Forelimb muscle (tissue), 1 donor: ENCODE measurements around the gene ATP11A. TPM values are rescaled to one million over a fixed set of nuclear protein-coding genes. Genes with fewer than 3 reads are reported as not detected.
"Not testable (repeated sequence)": the region's sequence is repeated elsewhere in the genome, so short reads cannot be mapped to it uniquely, and the experiment has no call there.

Experiments used
- DNase-seq: peaks from one replicate; pipeline ENCODE4 v3.0.0-alpha.2; 2013; ENCODE audit warnings: low read depth
- polyA plus RNA-seq: library from polyadenylated mRNA; unstranded; fragments of 120-200 nt; gene quantifications from one replicate; pipeline ENCODE4 v1.2.1, GENCODE V29; 2013; ENCODE audit not compliant: insufficient read length

The ATP11A gene
- polyA plus RNA-seq, 1 donor, result 22.0 TPM

DNA sequence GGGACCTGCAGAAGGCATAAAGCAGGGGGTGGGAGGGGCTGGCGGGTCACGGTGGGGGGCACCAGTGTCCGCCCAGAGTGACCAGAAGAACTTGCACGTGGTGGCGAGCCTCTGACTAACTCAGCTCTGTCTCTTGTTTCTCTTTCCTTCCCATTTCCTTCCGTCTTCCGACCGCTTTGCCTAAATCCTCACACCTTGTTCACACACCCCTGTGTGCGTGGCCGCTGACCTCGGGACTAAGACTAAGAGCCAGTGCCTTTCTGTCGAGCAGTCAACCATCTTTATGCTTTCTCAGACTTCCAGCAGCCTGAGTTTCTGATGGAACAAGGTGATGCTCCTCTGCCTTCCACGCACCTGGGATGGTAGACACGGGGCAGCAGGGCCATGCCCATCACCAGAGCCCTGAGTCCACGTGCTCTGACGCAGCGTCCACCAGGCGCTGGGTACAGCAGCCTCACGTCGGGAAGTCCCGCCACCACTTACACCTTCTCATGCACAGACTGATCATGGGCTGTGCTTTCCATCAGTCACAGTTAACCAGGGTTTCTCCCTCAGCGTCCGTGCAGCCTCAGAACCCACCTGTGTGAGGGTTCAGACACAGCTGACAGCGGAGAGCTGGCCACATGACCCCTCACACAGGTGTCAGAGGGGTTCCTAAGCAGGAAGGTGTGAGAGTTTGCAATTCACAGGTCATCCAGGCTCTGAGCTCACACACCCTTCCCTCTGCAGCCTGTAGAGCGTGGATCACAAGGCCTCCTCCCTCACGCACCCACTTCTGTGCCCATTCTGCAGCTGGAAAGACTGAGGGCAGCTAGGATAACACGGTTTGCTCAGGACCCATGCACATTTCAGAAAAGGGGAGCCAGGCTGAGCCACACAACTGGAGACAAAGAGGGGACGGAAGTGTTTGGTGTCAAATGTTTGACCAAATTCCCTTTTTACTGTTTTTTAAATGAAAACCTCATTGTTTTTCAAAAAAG, 188.4 kb downstream of the ATP11A start:
- no peak for DNase-seq

DNA sequence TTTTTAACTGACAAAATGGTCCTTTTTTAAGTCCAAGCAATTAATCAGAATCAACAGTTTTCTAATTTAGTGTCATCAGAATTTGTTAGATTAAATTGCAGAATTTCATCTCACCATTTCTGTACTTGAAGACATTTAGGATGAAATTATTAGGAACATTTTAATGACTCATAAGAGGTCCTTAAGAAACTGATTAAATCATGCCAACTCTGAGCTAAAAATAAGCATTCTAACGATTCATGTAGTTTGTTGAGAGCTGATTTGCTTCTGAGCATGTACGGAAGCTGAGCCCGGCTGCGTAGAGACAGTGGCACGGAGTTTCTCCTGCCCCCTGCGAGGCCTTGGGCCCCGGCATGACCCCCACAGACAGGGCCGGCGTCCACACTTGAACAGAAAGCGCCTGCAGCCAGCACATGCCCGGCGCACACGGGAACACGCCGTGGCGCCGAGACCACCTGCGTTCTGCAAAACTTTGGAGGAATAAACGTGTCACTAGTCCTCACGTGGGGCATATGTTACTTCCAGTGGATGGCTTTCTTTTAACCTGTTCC, 189.5 kb downstream of the ATP11A start:
- DNase-seq, result no peak

DNA sequence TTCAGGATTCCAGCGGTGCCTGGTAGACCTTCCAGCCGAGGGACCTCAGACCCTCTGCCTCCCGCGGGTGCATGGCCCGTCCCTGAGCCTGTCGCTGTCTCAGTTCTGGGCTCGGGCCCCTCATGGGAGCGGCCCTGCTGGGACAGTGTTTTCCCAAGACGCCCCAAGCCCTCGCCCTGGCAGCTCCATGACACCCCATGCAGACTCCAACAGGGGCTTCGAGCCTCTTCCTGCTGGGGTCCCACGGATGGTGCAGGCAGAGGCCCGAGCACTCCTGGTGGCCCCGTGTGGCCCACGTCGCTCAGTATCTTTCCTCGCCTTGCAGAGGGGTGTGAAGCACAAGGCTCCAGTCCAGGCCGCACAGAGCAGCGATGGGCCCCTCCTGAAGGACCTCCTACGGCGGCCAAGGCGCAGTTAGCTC, 190.4 kb downstream of the ATP11A start:
- DNase-seq, result no peak

DNA sequence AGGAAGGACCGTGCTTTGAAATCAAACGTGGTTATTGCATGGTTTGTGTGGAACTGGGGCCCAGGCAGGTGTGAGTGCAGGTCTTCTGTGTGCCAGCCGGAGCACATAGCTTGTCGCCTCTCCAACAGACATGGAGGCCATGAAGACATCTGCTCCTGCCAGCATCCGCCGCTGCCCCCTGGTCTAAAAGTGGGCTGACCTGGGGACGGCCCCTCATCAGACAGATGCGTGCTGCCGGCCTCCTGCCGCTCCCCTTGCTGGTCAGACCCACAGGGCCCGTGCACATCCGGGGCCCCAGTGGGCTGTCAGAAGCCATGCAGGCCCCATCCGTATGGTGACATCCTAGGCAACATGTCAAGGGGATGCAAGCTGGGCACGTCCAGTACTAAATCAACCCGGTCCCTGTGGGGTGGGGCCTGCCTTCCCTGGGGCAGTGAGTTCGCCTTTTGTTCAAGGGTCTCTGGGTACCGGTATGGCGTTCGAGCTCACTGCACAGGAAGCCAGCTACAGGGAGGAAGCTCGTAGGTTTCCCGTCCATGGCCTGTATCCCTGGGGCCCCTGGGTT, 191.2 kb downstream of the ATP11A start:
- DNase-seq, result no peak

DNA sequence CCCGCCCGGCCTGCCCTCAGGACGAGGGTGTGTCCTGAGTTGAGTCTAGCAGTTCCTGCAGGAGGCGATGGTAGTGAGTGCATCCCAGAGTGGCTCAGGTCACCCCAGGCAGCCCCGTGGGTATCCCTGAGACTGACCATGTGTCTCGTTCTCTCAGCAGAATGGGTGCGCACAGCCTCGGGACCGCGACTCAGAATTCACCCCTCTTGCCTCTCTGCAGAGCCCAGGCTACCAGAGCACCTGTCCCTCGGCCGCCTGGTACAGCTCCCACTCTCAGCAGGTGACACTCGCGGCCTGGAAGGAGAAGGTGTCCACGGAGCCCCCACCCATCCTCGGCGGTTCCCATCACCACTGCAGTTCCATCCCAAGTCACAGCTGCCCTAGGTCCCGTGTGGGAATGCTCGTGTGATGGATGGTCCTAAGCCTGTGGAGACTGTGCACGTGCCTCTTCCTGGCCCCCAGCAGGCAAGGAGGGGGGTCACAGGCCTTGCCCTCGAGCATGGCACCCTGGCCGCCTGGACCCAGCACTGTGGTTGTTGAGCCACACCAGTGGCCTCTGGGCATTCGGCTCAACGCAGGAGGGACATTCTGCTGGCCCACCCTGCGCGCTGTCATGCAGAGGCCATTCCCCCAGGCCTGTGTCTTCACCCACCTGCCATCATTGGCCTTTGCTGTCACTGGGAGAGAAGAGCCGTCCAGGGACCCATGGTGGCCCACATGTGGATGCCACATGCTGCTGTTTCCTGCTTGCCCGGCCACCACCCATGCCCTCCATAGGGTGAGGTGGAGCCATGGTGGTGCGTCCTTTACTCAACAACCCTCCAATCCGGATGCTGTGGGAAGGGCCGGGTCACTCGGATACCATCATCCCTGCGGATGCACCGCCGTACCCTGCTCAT, 192.1 kb downstream of the ATP11A start:
- DNase-seq, result no peak

DNA sequence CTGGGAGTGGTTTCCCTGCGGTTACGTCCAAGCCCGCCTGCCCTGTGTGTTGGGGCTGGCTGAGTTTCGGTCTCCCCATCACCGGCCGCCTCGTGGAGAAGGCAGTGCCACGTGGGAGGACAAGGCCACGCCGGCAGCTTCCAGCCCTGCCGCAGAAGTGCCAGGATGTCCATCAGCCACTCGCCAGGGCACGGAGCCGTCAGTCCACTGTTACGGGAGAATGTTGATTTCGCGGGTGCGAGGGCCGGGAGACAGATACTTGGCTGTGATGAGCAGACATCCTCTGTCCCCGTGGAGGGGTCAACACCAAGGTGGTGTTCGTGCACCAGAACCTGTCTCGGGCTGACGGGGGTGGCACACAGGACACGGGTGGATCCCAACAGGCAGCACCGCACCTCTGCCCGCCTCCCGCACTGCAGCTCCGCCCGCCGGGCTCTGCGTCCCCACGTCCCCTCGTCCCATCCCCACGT, 192.8 kb downstream of the ATP11A start:
- no peak for DNase-seq

DNA sequence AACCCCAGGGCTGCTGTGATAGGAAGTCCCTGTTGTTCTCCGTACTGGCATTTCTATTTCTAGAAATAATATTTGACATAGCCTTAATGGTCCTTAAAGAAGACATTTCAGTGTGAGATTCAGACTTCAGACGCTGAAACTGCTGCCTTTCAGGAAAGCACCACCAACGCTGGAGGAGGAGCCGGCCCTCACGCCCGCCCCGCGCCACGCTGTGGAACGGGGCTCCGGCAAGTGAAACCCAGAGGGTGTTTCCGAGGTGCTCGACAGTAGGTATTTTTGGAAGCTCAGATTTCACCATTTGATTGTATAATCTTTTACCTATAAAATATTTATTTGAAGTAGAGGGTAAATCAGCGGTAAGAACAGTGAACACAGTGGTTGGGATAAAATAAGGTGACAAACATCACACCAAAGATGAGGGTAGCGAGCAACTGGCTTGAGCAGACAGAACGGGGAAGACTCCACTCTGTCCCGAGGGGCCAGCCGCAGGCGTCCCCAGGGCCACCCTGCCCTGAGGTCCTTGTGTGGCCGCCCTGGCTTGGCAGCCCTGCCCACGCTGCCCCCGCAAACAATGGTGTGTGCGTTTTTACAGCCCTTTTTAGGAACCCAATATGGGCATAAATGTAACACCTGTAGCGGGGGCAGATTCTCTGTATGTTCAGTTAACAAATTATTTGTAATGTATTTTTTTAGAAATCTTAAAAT, 193.6 kb downstream of the ATP11A start:
- DNase-seq, result no peak

DNA sequence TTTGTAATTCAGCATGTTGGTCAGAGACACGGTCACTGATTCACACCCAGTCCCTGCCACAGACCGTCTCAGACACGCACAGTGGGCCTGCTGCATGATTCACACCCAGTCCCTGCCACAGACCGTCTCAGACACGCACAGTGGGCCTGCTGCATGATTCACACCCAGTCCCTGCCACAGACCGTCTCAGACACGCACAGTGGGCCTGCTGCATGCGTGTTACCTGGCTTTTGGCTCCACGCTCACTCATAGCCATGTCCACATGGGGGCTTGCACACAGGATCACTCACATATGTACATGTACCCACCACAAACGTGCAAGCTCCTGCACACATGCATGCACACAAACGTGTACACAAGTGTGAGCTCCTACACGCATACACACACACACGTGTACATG, 194.9 kb downstream of the ATP11A start:
- not testable (repeated sequence) for DNase-seq

DNA sequence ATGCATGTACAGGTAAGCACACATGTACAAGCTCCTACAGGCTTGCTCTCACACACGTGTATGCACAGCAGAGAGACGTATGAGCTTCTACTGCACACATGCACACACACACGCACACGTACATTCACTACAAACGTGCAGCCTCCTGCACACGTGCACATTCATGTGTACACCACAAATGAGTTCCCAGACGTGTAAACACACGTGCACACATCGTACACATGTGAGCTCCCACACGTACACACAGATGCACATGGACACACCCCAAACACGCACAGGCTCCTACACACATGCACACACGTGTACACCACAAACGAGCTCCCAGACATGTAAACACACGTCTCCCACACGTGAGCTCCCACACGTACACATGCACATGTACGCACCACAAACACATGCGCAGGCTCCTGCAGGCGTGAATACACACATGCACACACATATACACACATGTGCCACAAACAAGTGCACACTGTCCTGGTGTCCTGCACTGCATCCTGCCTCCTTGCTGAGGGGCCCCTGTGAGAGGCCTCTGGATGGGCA, 195.5 kb downstream of the ATP11A start:
- DNase-seq, result no peak

DNA sequence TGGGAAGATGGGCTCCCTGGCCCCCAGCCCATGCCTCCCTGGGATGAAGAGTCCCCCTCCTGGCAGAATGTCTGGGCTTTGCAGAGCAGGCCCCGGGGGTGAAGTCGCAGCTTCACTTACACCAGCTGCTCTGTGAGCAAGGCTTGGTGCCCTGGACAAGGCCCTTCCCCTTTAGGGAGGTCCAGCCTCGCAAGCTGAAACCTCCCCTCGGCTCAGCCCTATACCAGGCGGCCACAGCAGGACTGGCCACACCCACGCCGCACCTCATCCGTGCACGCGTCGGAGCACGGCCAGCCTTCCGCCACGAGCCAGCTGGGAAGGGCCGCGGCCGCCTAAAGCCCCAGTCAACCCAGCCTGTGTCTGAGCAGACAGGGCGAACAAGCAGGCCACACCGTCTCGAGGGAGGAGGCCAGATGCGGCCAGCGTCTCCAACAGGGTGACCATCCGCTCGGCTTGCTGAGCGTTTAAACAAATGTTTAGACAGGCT, 196.0 kb downstream of the ATP11A start:
- peak; percentile 46 for DNase-seq

DNA sequence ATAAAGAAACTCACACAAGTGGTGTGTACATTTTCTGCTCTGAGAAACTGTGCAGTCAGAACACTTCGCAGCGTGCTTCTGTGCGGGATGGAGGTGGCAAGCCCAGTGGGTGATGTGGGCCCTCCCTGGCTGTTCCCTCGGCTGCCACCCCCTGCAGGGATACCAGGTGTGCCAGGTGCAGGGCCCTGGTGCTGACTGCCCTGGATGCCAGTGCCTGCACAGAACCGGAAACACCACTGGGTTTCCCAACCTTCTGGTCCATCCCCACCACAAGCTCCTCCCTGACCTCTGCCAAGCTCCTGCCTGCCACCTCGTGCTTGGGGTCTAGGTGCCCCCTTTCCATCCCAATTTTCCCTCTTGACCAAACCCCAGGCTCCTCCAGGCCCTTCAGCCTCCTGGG, 197.3 kb downstream of the ATP11A start:
- DNase-seq, result no peak

DNA sequence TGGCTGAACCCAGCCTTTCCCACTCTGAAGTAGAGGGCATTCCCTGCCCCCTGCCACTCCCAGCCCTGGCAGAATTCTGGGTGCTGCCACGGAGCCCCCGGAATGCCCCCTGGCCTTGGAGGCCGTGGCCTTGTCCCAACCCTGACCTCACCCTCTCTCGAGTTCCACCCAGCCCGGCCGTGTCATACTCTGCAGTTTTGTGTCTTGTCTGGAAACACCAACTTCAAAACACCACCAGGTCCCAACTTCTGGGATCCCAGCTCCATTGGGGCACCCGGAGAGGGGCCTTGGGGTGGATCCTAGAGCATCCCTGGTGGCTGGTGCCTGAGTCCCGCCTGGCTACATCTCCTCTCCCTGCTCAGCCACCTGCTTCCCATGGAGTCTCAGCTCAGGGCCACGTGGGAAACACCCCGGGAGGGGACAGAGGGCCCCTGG, 197.7 kb downstream of the ATP11A start:
- no peak for DNase-seq

DNA sequence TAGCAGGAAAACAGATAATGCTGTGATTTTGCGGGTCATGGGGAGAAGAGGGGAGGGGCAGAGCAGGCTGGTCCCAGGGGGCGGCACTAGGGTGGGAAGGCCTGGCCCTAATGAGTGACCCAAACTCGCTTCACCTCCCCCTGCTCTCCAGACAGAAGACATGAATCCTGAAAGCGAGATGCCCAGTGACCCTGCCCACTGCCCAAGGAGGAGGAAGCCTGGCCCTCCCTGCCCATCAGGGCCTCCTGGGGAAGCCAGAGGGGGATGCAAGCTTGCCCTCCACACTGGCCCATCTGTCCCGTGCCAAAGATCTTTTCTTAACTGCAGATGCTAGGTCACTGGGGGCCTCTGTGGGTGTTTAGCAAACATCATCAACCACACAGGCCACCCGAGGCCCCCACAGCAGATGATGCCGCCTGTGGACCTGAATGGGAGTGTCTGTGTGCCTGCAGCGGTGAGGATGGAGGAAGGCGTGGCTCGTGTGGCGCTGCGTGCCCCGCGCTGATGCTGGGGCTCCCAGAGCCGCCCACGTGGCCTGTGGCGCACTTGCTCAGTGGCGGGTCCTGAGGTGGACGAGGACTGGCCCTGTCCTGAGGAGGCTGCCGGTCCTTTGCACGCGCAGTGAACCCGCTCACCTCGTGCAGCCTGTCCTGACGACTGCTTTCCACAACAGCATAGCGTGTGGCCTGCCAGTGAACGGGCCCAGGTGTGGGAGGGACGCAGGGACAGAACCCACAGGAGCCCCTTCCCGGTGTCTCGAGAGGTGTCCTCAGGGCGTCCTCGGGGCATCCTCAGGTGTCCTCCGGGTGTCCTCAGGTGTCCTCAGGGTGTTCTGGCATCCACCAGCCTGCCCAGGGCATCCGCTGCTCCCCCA, 198.6 kb downstream of the ATP11A start:
- DNase-seq, result no peak

DNA sequence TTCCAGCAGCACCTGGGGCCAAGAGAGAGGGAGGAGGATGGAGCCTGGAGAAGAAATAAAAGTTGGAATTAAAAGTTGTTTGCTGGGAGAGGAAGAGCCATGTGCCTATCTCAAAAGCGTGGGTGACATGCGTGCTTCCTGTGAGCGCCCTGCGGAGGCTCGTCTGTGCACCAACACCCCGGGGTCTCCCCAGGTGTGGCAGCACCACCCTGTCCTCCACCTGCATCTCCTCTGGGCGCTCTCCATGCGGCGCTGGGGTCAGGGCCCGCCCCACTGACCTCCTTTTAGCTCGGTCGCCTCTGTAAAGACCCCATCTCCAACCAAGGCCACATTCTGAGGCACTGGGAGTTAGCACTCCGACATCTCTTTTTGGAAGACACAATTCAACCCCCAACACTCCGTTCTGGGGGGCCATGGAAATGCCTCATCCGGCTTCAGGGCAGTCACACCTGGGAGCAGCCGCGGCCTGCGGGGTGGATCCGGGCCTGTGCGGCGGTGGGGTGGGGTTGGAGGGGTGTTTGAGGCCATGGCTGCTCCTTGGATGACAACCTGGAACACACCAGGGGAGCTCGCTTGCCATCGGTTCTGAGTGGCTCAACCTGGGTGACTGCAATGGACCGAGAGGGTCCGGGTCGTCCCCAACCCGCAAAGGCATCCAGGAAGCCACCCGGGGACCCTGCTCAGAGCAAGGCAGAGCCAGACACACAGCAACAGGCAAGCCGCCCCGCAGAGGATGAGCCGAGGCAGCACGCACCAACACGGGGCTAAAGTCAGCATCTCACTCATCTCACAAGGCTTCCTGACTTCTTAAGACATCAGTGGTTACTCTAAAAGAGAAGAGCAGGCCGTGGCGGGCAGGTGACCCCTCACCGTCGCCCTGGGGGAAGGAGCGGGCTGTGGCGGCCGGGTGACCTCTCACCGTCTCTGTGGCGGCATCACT, 199.8 kb downstream of the ATP11A start:
- DNase-seq, result no peak

DNA sequence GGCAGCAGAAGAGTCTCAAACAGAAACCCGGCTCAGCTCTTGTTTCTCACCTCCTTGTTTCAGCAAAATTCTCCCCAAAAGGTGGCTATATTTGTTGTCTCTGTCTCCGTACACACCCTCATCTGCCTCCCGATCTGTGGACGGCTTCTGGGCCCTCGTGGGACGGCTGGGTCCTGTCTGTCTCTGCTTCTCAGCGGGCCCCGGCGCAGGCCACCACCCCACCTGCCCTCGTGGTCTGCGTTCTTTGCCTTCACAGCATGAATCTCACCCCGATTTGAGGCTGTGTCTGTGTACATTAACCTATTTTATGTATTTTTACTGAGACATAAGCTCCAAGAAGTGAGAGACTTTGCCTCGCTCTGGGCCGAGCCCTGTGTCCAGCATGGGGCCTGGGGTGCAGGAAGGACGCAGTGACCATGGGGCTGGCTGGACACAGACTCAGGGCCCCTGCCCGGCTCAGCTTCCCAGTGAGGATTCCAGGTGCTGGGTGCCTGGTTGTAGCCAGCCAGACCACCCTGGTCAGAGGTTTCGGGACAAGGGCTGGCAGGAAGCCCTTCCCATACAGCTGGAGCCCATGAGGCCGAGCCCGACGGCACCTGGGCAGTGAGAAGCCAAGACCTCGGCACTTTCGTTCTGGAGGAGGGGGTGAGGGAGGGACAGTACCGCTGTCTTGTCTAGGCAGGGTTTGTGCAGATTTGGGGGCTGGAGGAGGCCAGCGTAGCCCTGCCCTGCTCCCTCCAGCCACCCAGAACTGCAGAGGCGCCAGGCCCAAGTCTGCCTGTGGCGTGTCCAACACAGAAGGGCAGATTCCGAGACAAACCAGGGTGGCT, 200.7 kb downstream of the ATP11A start:
- DNase-seq, result no peak

DNA sequence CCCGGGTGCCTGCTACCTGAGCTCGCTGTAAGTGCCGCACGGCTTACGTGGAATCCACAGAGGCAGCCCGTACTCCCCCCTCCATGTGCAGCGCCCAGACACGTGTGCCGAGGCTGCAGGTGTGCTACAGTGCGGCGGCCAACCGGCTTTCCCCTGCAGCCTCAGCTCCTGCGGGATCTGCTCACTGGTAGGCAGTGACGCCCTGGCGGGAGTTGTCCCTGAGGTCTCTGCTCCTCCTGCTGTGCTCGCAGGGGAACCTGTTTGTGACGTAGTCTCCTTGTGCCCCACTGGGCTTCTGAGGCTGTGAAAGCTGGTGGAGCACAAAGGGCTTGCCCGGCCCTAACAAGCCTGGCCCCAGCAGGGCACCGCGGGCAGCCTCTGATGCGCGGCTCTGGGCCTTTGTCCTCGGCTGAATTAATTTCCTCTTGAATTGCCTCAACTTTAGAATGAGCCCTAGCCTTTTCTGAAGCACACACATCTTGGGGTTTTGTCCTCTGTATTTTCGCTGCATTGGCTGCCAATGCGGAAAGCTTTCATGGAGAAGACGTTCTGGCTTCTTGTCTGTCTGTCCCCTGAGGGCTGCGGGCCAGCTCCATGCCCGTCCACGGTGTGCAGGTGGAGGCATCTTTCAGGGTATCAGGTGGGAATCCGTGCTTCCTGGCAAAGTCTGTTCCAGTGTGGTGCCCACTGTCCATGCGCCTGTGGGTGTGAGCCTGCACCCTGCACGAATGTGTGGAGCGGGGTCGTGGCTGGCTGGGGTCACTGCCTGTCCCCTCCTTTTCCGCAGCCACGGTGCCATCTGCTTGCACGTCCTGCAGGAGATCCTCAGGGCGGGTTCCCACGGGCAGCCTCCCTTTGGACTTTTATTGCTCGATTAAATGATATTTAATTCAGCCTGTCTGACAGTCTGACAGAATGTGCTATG, 201.9 kb downstream of the ATP11A start:
- DNase-seq, result no peak
